ENCODE data around the gene POLR2H.
A peak's percentile ranks its signal among the peaks of the same experiment; 100 is the strongest.

The POLR2H gene

GRCh38 chr3:184380627-184381260 lies 19.2 kb downstream of the POLR2H start:
- intact Hi-C loops (cut with DNase I): no loop called here
- peak in 2 of 10 donors; percentile 81 to 86 for DNase-seq

DNA sequence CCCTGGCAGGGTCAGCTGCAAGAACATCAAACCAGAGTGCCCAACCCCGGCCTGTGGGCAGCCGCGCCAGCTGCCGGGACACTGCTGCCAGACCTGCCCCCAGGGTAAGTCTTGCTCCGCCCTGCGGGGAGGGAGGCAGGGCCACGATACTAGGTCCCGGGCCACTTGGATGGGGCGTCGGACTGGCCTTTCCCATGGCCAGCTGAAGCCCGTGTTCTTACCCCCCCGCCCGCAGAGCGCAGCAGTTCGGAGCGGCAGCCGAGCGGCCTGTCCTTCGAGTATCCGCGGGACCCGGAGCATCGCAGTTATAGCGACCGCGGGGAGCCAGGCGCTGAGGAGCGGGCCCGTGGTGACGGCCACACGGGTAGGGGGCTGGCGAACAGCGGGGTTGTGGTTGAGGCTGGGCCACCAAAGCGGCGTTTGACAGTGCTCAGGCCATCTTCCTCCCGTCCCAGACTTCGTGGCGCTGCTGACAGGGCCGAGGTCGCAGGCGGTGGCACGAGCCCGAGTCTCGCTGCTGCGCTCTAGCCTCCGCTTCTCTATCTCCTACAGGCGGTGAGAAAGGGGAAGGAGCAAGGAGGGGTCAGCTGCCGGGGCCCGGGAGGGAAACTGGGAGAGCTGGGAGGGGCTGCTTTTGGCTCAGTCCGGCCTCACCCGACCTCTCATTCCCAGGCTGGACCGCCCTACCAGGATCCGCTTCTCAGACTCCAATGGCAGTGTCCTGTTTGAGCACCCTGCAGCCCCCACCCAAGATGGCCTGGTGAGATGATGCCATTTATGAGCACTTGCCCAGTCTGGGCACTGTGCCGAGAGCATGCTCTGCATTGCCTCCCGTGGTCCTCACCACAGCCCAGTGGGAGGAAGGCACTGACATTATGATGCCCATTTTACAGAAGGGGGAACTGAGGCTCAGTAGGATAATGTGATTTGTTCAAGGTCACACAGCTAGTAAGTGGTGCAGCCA lies 20.0 kb downstream of the POLR2H start:
- peak in 2 of 10 donors; percentile 77 to 81 for DNase-seq
- intact Hi-C loops (cut with DNase I): no loop called here

- intact Hi-C loops (cut with DNase I): no loop called here
- DNase-seq: peak in 2 of 10 donors; percentile 11 to 62
These were observed 21.0 kb downstream of the POLR2H start for GRCh38 chr3:184382326-184383032.

GRCh38 chr3:184383033-184383740 lies 21.7 kb downstream of the POLR2H start:
- intact Hi-C loops (cut with DNase I): no loop called here
- DNase-seq: peak in 3 of 10 donors; percentile 14 to 57 (median 50)

DNA sequence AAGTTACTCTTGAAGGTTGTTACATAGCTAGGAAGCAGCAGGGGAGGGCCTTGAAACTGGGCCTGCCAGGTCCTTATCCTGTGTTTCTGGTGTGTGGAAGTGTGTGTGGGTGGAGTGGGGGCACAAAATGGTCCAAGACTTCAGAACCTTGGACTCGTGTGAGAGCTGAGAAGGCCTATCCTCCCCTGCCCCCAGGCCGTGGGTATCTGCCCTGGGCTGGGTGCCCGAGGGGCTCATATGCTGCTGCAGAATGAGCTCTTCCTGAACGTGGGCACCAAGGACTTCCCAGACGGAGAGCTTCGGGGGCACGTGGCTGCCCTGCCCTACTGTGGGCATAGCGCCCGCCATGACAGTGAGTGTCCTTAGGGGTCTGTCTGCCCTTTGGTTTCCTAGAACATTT lies 22.8 kb downstream of the POLR2H start:
- DNase-seq: peak in 1 of 10 donors; percentile 66
- intact Hi-C loops (cut with DNase I): no loop called here

GRCh38 chr3:184384856-184385422 lies 23.4 kb downstream of the POLR2H start:
- intact Hi-C loops (cut with DNase I): no loop called here
- peak in 8 of 10 donors; percentile 12 to 94 (median 72) for DNase-seq

DNA sequence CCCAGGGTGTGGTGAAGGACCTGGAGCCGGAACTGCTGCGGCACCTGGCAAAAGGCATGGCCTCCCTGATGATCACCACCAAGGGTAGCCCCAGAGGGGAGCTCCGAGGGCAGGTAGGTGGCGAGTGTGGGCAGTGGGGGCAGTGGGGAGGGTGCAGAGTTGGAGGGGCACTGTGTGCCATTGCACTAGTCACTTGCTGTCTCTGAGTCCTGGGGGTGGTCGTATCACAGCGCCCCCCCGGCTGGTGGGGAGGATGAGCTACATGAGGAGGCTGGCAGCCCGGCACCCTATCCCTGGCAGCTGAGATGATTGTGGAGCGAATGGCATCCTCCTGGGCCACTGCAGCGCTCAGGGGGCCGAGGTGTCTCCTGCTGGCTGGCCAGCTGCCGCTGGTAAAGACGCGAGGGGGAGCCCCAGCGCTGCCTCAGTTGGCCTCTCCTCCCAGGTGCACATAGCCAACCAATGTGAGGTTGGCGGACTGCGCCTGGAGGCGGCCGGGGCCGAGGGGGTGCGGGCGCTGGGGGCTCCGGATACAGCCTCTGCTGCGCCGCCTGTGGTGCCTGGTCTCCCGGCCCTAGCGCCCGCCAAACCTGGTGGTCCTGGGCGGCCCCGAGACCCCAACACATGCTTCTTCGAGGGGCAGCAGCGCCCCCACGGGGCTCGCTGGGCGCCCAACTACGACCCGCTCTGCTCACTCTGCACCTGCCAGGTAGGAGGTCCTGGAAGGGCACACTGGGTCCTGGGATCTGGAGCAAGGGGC lies 24.7 kb downstream of the POLR2H start:
- DNase-seq: peak in 2 of 10 donors; percentile 66 to 80
- intact Hi-C loops (cut with DNase I): no loop called here

DNA sequence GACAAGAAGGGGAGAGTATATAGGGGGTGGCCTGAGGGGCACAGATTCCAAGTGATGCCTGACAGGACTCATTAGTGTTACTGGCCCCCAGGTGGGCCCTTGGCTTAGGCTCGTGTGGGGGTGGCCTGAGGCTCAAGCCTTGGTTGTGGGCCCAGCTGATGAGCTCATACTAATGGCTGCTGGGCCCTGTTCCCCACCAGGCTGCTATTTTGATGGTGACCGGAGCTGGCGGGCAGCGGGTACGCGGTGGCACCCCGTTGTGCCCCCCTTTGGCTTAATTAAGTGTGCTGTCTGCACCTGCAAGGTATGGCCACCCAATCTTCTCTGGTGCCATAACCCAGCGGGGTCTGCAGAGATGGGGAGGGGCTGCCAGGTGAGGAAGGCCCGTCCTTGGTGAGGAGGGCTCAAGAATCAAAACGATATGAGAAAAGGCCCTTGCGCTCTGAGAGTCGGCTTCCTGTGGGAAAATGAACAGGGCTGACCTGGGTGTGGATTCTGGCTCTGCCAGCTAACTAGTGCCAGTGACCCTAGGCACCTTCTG lies 25.7 kb downstream of the POLR2H start:
- intact Hi-C loops (cut with DNase I): no loop called here
- DNase-seq: peak in 1 of 10 donors; percentile 35

GRCh38 chr3:184388164-184388935 lies 26.8 kb downstream of the POLR2H start:
- peak in 2 of 10 donors; percentile 35 to 37 for DNase-seq
- intact Hi-C loops (cut with DNase I): no loop called here

GRCh38 chr3:184388936-184389230 lies 27.4 kb downstream of the POLR2H start:
- intact Hi-C loops (cut with DNase I): no loop called here
- peak in 2 of 10 donors; percentile 40 to 68 for DNase-seq

GRCh38 chr3:184389384-184389783 lies 27.9 kb downstream of the POLR2H start:
- intact Hi-C loops (cut with DNase I): no loop called here

GRCh38 chr3:184389935-184390528 lies 28.5 kb downstream of the POLR2H start:
- DNase-seq: peak in 1 of 10 donors; percentile 59
- intact Hi-C loops (cut with DNase I): no loop called here

More at GRCh38 chr3:184389384-184389783, 27.9 kb downstream of the POLR2H start:
- peak in 2 of 10 donors; percentile 57 to 72 for DNase-seq

- DNase-seq: peak in 2 of 10 donors; percentile 44
- intact Hi-C loops (cut with DNase I): no loop called here
These were observed 29.8 kb downstream of the POLR2H start for GRCh38 chr3:184391266-184391665.

DNA sequence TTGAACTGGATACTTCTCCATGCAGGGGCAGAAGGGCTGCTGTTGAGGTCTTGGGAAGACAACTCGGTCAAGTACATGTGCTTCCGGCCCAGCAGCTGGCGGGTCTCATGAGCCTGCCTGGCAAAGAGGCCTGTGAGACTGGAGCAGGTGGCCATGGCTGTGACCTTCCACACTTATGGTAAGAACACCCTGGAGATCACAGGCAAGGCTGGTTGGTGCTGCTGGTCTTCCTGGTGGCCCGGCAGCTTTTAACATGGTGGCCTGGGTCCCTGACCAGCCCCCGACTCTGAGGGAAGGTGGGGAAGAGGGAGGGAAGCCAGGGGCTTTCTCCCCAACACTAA lies 33.8 kb downstream of the POLR2H start:
- intact Hi-C loops (cut with DNase I): no loop called here
- DNase-seq: peak in 2 of 10 donors; percentile 39 to 80

DNA sequence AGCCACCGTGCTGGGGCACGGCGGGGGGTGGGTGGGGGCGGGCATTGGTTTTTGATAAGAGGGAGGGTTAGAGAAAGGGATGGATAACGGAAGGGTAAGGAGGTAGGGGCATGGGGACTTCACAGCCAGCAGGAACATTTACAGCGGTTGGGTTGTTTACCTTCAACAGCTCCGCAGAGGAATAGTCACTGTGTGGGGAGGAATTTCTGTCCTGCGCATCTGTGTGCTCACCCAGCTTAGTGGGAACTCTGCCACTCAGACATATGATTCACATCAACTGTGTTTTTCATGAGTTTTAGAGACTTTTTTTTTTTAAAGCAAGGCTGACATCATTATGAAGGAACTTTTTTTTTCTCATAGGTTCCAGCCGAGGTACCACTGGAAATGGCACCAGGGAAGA lies 37.9 kb downstream of the POLR2H start:
- intact Hi-C loops (cut with DNase I): no loop called here
- peak in 2 of 10 donors; percentile 66 to 71 for DNase-seq

DNA sequence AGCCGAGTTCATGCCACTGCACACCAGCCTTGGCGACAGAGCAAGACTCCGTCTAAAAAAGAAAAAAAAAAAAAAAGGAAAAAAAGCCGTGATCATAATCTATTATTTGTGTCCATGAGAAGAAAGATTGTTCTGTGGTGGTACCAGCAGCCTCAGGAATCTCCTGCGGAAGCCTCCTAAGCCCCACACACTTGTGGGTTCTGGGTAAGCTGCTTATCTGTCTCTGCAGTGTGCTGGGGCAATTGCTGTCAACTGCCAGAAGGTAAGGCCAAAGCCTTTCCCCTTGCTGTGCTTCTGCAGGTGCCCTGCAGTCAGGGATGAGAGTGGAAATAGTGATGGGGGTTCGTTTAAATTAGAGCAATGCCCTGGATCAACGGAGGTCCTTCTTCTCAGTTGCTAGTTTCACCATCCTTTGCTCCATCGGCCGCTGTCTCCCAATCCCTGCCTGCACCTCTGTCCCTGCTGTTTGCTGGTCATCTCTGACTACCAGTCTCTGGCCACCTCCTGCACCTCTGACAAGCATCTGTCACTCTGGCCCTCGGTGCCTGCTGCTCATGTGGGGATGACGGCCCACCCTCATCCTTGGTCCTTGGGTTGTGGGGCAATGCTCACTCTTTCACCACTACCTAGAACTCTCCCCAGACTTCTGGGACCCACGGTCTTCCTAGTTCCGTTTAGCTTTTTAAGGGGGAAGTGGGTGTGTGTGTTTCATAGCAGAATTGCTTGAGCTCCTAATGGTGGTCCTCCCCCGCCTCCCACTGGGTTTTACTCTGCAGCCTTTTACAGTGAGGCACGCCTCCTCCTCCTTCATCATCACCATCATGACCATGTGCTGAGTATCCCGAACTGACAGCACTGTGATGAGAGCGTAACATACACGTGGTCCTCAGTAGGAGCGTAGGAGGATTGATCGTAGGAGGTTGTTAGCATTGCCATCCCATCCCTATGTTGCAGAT lies 43.8 kb downstream of the POLR2H start:
- intact Hi-C loops (cut with DNase I): no loop called here
- DNase-seq: peak in 2 of 10 donors; percentile 55 to 81

Measured in posterior cingulate gyrus (tissue), 11 donors.